Activated CD4-positive, alpha-beta T cell treated with anti-CD3 and anti-CD28 coated beads, Interleukin-2, amount 50 U/mL, for 4 hours (primary cell): ENCODE results near the gene ZC3H4.
"Not testable (repeated sequence)": the region's sequence is repeated elsewhere in the genome, so short reads cannot be mapped to it uniquely, and the experiment has no call there.

ENCODE experiments used
- DNase-seq, 2 experiments: peaks; one replicate each; pipeline ENCODE4 v3.0.0-alpha.2; 2020

The ZC3H4 gene

GRCh38 chr19:47078351-47078750 is 35.2 kb downstream of the ZC3H4 start:
- not testable (repeated sequence) for DNase-seq

GRCh38 chr19:47075941-47076340 is 37.6 kb downstream of the ZC3H4 start:
- no peak for DNase-seq

- DNase-seq, result no peak
Measured at GRCh38 chr19:47075179-47075810, 38.3 kb downstream of the ZC3H4 start.

GRCh38 chr19:47074621-47075020 is 39.0 kb downstream of the ZC3H4 start:
- DNase-seq, result no peak

- no peak for DNase-seq
Measured at GRCh38 chr19:47073574-47073973, 40.0 kb downstream of the ZC3H4 start.

- DNase-seq, result no peak
Measured at GRCh38 chr19:47072323-47072722, 41.3 kb downstream of the ZC3H4 start.

GRCh38 chr19:47071731-47072130 is 41.8 kb downstream of the ZC3H4 start:
- no peak for DNase-seq

- DNase-seq, result no peak
Measured at GRCh38 chr19:47070756-47071155, 42.8 kb downstream of the ZC3H4 start.

GRCh38 chr19:47069795-47070194 is 43.8 kb downstream of the ZC3H4 start:
- no peak for DNase-seq

GRCh38 chr19:47068876-47069406 is 44.6 kb downstream of the ZC3H4 start:
- DNase-seq, result no peak

GRCh38 chr19:47068246-47068645 is 45.3 kb downstream of the ZC3H4 start:
- no peak for DNase-seq

GRCh38 chr19:47067215-47067847 is 46.2 kb downstream of the ZC3H4 start:
- DNase-seq, result no peak

GRCh38 chr19:47066376-47067214 is 47.0 kb downstream of the ZC3H4 start:
- no peak for DNase-seq

GRCh38 chr19:47065242-47065641 is 48.3 kb downstream of the ZC3H4 start:
- DNase-seq, result no peak

- no peak for DNase-seq
Measured at GRCh38 chr19:47063874-47064273, 49.7 kb downstream of the ZC3H4 start.

- DNase-seq, result no peak
Measured at GRCh38 chr19:47058621-47059022, 55.0 kb downstream of the ZC3H4 start.

- no peak for DNase-seq
Measured at GRCh38 chr19:47057328-47057727, 56.2 kb downstream of the ZC3H4 start.

GRCh38 chr19:47056411-47056810 is 57.2 kb downstream of the ZC3H4 start:
- DNase-seq, result no peak

- DNase-seq, result not testable (repeated sequence)
Measured at GRCh38 chr19:47050562-47050961, 63.0 kb downstream of the ZC3H4 start.

- DNase-seq, result no peak
Measured at GRCh38 chr19:47049307-47049700, 64.3 kb downstream of the ZC3H4 start.

- DNase-seq, result peak; percentile 34 to 39
Measured at GRCh38 chr19:47047763-47048405, 65.7 kb downstream of the ZC3H4 start.

GRCh38 chr19:47047272-47047762 is 66.3 kb downstream of the ZC3H4 start:
- DNase-seq, result no peak
